GM10248 (cell line): ENCODE measurements around the gene STK26.

Experiments used
- CTCF ChIA-PET: fragments of 300-600 bp; sonication (Branson Sonifier 250); formaldehyde crosslinking; extraction: SDS; loops from one replicate; lab custom pipeline; 2021; ENCODE audit warnings: antibody characterized with exemption; lab: Yijun Ruan, JAX
- POLR2A ChIA-PET: fragments of 350-650 bp; sonication (Branson Sonifier 250); formaldehyde crosslinking; extraction: SDS; loops from one replicate; lab custom pipeline; 2020; ENCODE audit warnings: antibody characterized with exemption; lab: Yijun Ruan, JAX
- DNase-seq: peaks from one replicate; pipeline ENCODE4 v3.0.0; 2012; ENCODE audit errors: extremely low spot score
- CTCF ChIP-seq: IDR thresholded peaks from 2 replicates; pipeline ENCODE4 v1.5.1; 2012; ENCODE audit warnings: mild to moderate bottlenecking, low read depth; ENCODE audit errors: extremely low read depth, missing control alignments, control extremely low read depth

STK26 gene

GRCh38 chrX:132033166-132033565, 10.1 kb downstream of the STK26 start:
- no peak for TF ChIP-seq CTCF
- ChIA-PET POLR2A (no interaction called here), CTCF (no interaction called here)
- DNase-seq = no peak

- TF ChIP-seq CTCF = no peak
- DNase-seq = no peak
- ChIA-PET CTCF (interaction anchor here (1.6 kb wide), 1 partner anchor 11 kb away, joined by 4 read pairs; no protein-coding TSS in a partner anchor), POLR2A (no interaction called here)
These were observed 11.5 kb downstream of the STK26 start for GRCh38 chrX:132034648-132035047.

- POLR2A ChIA-PET = no interaction called here
- CTCF ChIA-PET = no interaction called here
- no peak for TF ChIP-seq CTCF
- DNase-seq = no peak
These were observed 14.4 kb downstream of the STK26 start for GRCh38 chrX:132037479-132037993.

GRCh38 chrX:132040066-132040465, 17.0 kb downstream of the STK26 start:
- ChIA-PET POLR2A (no interaction called here), CTCF (no interaction called here)
- TF ChIP-seq CTCF = no peak
- DNase-seq = no peak

- ChIA-PET POLR2A (interaction anchor here (0.5 kb wide), 1 partner anchor 17 kb away, joined by 3 read pairs; no protein-coding TSS in a partner anchor), CTCF (interaction anchor here (1.3 kb wide), 1 partner anchor 14 kb away, joined by 4 read pairs; no protein-coding TSS in a partner anchor)
- TF ChIP-seq CTCF = no peak
- DNase-seq = no peak
These were observed 17.9 kb downstream of the STK26 start for GRCh38 chrX:132041015-132041414.

- DNase-seq = no peak
- no peak for TF ChIP-seq CTCF
- ChIA-PET POLR2A (no interaction called here), CTCF (no interaction called here)
These were observed 20.9 kb downstream of the STK26 start for GRCh38 chrX:132043977-132044376.
